ENCODE results near the gene CFAP299. TPM values are rescaled to one million over a fixed set of nuclear protein-coding genes. Genes with fewer than 3 reads are reported as not detected.
"Not testable (repeated sequence)": the region's sequence is repeated elsewhere in the genome, so short reads cannot be mapped to it uniquely, and the experiment has no call there.

CFAP299 gene
- total RNA-seq, 4 donors from 2014 or later: 0.84 to 2.5 (median 2.2) TPM; not detected in 1

DNA sequence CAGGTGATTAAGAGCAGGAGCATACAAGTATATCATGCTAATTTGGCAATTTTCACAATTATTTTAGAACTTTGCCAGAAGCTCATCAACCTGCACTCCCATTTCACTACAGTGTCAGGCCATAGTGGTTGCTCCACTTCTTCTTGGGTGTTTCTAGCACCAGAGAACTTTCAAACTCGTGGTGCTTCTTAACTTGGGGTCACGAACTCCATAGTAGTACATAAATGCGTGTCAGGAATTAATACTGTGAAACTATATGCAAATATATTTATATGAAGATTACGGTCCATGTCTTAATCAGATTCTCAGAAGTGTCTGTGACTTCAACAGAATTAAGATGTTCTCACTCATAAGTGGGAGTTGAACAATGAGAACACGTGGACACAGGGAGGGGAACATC is 440.6 kb downstream of the CFAP299 start:
- DNase-seq (ENCODE audit: extremely low spot score): no peak
- TF ChIP-seq EP300 (IDR thresholded peaks at IDR 0.05) (no peak), POLR2A (IDR thresholded peaks at IDR 0.05; ENCODE audit: low read depth) (no peak), POLR2AphosphoS5 (IDR thresholded peaks at IDR 0.05) (no peak)
- TF ChIP-seq, protein P1, sequence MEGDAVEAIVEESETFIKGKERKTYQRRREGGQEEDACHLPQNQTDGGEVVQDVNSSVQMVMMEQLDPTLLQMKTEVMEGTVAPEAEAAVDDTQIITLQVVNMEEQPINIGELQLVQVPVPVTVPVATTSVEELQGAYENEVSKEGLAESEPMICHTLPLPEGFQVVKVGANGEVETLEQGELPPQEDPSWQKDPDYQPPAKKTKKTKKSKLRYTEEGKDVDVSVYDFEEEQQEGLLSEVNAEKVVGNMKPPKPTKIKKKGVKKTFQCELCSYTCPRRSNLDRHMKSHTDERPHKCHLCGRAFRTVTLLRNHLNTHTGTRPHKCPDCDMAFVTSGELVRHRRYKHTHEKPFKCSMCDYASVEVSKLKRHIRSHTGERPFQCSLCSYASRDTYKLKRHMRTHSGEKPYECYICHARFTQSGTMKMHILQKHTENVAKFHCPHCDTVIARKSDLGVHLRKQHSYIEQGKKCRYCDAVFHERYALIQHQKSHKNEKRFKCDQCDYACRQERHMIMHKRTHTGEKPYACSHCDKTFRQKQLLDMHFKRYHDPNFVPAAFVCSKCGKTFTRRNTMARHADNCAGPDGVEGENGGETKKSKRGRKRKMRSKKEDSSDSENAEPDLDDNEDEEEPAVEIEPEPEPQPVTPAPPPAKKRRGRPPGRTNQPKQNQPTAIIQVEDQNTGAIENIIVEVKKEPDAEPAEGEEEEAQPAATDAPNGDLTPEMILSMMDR (IDR thresholded peaks at IDR 0.05): no peak
- no peaks in the 10 kb centered on the region for H3K9me3 ChIP-seq
- intact Hi-C loops (cut with DNase I): no loop called here
- H3K27me3 ChIP-seq: no peaks in the 10 kb centered on the region
- no peak overlapping the region for H3K4me3 ChIP-seq
- no peak overlapping the region for H3K27ac ChIP-seq (replicated peaks in 1 of 4)
- H3K36me3 ChIP-seq: no peaks in the 10 kb centered on the region
- H3K4me1 ChIP-seq: no peaks in the 10 kb centered on the region
- 72% methylated on average over 5 of the region's 5 CpGs for WGBS

- 83% methylated on average over 1 of the region's 1 CpG for WGBS
- H3K4me1 ChIP-seq: no peaks in the 10 kb centered on the region
- H3K27me3 ChIP-seq: no peaks in the 10 kb centered on the region
- H3K9me3 ChIP-seq: no peaks in the 10 kb centered on the region
- no peak overlapping the region for H3K4me3 ChIP-seq
- DNase-seq (ENCODE audit: extremely low spot score): no peak
- intact Hi-C loops (cut with DNase I): no loop called here
- TF ChIP-seq POLR2A (IDR thresholded peaks at IDR 0.05; ENCODE audit: low read depth) (no peak), EP300 (IDR thresholded peaks at IDR 0.05) (no peak), POLR2AphosphoS5 (IDR thresholded peaks at IDR 0.05) (no peak)
- TF ChIP-seq, protein P1 (IDR thresholded peaks at IDR 0.05): no peak
- H3K27ac ChIP-seq (replicated peaks in 1 of 4): no peak overlapping the region
- H3K36me3 ChIP-seq: no peaks in the 10 kb centered on the region
These were observed 445.9 kb downstream of the CFAP299 start for GRCh38 chr4:80781431-80781830.

DNA sequence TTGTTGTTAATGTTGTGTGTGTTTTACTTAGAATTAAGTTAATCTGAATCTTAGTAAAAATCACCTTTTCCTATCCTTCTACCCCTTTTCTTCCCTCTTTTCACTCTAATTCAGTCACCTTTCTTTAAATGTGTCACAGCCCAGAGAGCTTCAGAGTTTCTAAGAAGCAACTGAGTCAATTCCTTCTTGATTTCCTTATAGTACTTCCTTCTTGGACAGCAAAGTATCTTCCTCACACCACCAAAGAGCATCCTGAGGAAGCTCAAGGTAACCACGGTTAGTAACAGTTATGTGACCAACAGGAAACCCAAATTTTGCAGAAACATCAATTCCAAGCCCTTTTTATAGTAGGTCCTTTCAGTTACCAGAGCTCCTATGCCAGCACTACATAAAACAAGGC is 451.8 kb downstream of the CFAP299 start:
- Histone ChIP-seq H3K9me3 (no peaks in the 10 kb centered on the region), H3K4me3 (no peak overlapping the region), H3K27ac (replicated peaks in 1 of 4) (no peak overlapping the region), H3K4me1 (no peaks in the 10 kb centered on the region), H3K27me3 (no peaks in the 10 kb centered on the region), H3K36me3 (no peaks in the 10 kb centered on the region)
- no peak for DNase-seq (ENCODE audit: extremely low spot score)
- TF ChIP-seq POLR2A (IDR thresholded peaks at IDR 0.05; ENCODE audit: low read depth) (no peak), EP300 (IDR thresholded peaks at IDR 0.05) (no peak), POLR2AphosphoS5 (IDR thresholded peaks at IDR 0.05) (no peak)
- TF ChIP-seq, protein P1 (IDR thresholded peaks at IDR 0.05): no peak
- intact Hi-C loops (cut with DNase I): no loop called here
- 69% methylated on average over 1 of the region's 1 CpG for WGBS

DNA sequence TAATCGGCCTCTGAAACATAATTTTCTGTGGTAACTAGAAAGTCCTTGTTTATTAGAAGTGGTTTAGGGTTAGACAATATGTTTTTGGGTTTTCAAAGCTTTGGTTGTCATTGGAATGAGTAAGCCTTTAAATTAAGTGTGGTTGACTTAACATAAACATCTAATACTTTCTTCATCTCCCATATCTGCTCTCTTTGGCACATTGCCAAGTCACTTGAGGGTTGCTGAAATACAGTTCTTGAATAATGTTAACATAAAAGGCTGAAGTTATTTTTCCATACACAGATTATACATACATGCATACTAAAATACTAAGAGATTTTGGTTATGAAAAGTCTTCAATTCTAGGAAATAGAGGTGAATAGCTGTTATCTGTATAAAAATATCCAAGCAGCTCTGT is 453.3 kb downstream of the CFAP299 start:
- TF ChIP-seq EP300 (IDR thresholded peaks at IDR 0.05) (no peak), POLR2A (IDR thresholded peaks at IDR 0.05; ENCODE audit: low read depth) (no peak), POLR2AphosphoS5 (IDR thresholded peaks at IDR 0.05) (no peak)
- TF ChIP-seq, protein P1 (IDR thresholded peaks at IDR 0.05): no peak
- Histone ChIP-seq H3K9me3 (no peaks in the 10 kb centered on the region), H3K27me3 (no peaks in the 10 kb centered on the region), H3K4me1 (no peaks in the 10 kb centered on the region), H3K4me3 (no peak overlapping the region), H3K36me3 (no peaks in the 10 kb centered on the region), H3K27ac (replicated peaks in 1 of 4) (no peak overlapping the region)
- 85% methylated on average over 1 of the region's 1 CpG for WGBS
- intact Hi-C loops (cut with DNase I): no loop called here
- DNase-seq (ENCODE audit: extremely low spot score): no peak

DNA sequence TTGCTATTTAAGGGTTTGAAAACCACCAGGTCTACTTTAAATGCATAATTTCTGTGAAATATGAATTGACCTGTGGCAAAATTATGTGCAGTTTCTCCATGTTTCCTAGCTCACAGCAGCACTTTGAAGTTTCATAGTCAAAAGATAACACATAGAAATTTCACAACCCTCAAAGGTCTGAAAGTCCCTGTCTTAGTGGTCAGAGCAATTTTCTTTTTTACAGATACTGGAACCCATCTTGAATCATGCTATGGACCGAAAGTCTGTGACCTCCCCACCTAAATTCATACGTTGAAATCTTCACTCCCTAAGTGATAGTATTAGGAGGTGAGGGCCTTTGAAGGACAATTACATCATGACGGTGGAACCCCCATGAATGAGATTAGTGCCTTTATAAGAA is 454.6 kb downstream of the CFAP299 start:
- DNase-seq (ENCODE audit: extremely low spot score): no peak
- Histone ChIP-seq H3K4me3 (no peak overlapping the region), H3K36me3 (no peaks in the 10 kb centered on the region), H3K27ac (replicated peaks in 1 of 4) (no peak overlapping the region), H3K27me3 (no peaks in the 10 kb centered on the region), H3K4me1 (no peaks in the 10 kb centered on the region), H3K9me3 (no peaks in the 10 kb centered on the region)
- 88% methylated on average over 3 of the region's 3 CpGs for WGBS
- intact Hi-C loops (cut with DNase I): no loop called here
- TF ChIP-seq, protein P1 (IDR thresholded peaks at IDR 0.05): no peak
- TF ChIP-seq POLR2AphosphoS5 (IDR thresholded peaks at IDR 0.05) (no peak), POLR2A (IDR thresholded peaks at IDR 0.05; ENCODE audit: low read depth) (no peak), EP300 (IDR thresholded peaks at IDR 0.05) (no peak)

DNA sequence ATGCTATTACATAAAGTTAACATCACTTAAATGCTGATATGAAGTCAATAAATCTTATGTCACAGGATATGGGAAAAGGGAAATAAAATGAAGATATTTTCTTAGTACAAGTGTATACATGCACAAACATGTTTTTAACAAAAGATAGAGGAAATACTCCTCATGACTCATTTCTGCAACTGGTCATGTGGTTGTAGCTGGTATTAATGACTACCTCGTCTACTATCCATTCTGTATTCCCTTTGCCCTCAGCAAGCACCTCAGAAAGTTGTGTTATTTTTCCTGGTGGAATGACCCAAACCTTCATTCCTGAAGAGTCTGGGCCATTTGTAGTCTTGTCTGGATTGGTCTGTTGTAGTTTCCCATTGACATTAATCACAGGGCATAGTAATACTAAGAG is 458.1 kb downstream of the CFAP299 start:
- not testable (repeated sequence) for H3K27ac ChIP-seq (replicated peaks in 1 of 4)

More for the DNA sequence above, 458.1 kb downstream of the CFAP299 start:
- H3K4me1 ChIP-seq; DNase-seq (ENCODE audit: extremely low spot score); intact Hi-C loops (cut with DNase I); H3K27me3 ChIP-seq; H3K36me3 ChIP-seq; H3K4me3 ChIP-seq: not testable (repeated sequence)
- H3K9me3 ChIP-seq: peaks cover 0 to 19% (median 17%) of the 10 kb centered on the region in 4 donors
- 96% methylated on average over 1 of the region's 1 CpG for WGBS

All from esophagus muscularis mucosa (tissue), 4 donors.